GM18520 (cell line): ENCODE data around the gene TRAPPC2L.
"Not testable (repeated sequence)": the region's sequence is repeated elsewhere in the genome, so short reads cannot be mapped to it uniquely, and the experiment has no call there.

Experiments
- ATAC-seq: cut with Tn5 transposase; IDR thresholded peaks from one replicate; pipeline ENCODE4 v1.9.1; 2021; ENCODE audit not compliant: unreplicated experiment

Gene TRAPPC2L

DNA sequence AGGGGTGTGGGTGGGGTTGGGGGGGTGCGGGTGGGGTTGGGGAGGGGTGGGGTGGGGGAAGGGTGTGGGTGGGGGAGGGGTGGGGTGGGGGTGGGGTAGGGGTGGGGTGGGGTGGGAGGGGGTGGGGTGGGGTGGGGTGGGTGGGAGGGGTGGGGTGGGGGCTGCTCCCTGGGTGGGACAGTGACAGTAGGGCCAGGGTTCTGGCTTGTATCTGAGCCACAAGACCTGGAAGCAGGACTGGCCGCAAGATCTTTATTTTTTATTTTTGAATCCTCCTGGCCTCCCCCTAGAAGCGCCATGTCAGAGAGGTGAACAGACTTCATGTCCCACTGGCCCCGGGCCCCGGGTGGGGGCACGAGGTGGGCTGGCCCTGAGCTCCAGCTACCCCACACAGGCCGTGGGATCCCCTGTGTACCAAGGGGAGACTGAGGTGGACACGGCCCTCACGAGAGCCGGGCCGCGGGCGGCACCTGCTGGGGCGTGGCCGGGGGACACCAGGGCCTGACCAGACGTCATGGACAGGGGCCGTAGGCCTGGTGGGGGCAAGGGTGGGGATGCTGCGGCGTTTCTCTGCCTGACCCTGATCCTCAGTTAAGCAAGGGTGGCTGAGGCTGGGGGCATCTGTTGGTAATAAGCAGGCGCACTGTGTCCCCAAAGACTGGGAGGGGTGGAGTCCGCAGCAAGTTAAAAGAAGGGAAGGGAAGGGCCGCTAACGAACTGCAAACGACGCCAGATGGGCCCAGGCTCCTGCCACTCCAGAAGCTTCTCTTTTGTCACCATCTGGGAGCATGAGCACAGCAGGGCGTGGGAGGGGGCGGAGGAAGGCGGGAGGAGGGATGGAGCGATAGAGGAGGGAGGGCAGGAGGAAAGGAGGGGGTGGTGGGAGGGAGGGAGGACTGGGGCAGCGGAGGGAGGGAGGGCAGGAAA is 31.8 kb downstream of the TRAPPC2L start:
- ATAC-seq: no peak

DNA sequence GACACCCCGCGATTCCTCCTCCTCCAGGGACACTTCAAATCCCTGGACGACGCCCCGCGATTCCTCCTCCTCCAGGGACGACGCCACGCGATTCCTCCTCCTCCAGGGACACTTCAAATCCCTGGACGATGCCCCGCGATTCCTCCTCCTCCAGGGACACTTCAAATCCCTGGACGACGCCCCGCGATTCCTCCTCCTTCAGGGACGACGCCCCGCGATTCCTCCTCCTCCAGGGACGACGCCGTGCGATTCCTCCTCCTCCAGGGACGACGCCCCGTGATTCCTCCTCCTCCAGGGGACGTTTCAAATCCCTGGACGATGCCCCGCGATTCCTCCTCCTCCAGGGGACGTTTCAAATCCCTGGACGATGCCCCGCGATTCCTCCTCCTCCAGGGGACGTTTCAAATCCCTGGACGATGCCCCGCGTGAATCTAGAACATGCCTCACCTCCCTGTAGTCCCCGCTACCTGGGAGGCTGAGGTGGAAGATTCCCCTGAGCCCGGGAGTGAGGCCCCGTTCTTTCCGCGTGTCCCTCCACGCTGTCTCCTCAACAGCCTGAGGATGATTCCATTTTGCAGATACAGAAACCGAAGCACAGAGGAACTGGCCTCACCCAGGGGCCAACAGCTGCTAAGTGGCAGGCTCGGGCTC is 32.9 kb downstream of the TRAPPC2L start:
- not testable (repeated sequence) for ATAC-seq

DNA sequence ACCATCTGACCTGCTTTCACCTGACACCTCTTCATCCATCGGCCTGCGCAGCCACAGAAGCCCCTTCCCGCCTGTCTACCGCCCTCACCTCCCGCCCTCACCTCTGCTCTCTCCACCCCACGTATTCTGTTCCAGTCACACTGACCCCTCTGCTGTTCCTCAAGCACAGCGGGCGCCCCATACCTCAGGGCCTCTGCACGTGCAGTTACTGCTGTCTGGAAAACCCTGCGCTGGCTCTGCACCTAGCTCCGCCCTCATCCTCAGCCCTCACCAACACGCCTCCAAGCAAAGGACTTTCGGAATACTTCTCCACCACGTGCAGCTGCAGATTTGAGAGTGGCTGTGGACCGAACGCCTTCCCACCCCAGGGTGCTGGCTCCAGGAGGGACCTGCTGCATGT is 34.2 kb downstream of the TRAPPC2L start:
- ATAC-seq: no peak

DNA sequence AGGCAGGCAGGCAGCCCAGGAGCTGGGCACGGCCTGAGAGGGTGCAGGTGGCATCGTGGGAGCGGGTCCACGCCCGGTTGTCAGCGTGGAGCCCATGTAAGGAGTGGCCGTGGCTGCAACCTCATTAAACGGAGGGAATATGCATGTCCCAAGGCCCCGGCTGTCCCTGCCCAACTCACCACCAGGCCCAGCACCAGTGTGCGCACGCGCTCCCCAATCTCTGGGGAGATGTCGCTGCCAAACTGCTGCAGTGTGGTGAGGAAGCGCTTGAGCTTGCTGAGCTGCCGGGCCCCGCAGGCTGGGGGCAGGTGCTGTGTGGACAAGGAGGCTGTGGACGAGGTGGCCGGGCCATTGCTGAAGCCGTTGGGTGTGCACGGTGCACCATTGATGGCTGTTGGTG is 35.1 kb downstream of the TRAPPC2L start:
- ATAC-seq: no peak

DNA sequence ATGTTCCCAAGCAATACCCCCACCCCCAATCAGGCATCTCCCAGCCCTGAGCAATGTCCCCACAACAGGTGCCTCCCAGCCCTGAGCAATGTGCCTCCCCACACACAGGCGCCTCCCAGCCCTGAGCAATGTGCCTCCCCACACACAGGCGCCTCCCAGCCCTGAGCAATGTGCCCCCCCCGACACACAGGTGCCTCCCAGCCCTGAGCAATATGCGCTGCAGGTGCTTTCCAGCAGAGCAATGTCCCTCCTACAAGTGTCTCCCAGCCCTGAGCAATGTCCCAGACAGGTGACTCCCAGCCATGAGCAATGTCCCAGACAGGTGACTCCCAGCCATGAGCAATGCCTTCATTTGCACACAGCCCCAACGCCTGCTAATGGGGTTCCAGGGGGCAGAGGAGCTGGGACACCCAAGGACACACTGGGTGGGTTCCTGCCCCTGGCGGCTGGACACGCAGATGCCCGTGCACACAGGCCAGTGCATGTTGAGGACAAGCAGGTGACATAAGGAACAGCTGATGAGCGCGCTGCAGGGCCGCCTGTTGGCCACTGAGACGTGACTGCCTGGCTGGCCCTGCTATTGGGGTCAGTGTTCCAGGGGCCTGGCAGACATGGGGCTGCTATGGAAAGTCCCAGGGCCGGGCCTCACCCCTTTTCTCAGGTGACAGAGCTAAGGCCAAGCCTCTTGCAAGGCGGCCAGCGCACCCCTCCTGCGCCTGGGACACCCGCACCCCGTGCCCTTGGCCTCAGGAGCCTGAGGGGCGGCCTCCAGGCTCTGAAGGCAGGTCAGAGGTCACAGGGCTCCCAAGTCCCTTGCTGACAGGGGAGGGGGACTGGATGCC is 36.4 kb downstream of the TRAPPC2L start:
- ATAC-seq: no peak

DNA sequence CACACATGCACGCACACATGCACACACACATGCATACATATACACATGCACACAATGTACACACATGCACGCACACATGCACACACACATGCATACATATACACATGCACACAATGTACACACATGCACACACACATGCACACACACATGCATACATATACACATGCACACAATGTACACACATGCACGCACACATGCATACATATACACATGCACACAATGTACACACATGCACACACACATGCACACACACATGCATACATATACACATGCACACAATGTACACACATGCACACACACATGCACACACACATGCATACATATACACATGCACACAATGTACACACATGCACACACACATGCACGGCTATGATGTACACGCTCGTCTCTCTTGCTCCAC is 37.3 kb downstream of the TRAPPC2L start:
- ATAC-seq: not testable (repeated sequence)

DNA sequence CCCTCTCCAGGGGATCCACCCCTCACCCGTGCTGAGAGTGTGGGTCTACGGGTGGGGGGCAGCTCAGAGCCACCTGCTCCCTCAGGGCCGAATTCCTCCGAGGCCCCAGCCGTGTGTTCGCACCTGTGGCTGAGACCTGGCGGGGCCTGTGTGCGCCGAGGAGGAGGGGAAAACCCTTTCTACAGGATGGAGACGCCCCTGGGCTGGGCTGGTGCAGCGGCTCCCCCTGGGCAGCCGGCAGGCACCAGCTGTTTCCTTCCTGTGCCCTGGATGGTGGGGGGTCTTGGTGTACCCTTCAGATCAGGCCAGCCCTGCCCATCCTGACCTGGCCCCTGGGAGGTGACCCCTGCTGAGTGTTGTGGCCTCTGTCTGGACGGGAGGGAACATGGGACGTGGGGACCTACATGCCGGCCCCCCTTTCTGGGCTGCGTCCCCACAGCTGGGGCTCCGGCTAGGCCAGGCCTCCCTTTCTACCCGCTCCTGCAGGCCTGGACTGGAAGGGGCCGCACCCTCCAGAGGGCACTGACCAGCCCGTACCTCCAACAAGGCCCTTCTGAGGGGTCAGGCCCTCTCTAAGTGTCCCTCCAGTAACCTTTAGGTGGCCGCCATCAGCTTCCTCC is 37.9 kb downstream of the TRAPPC2L start:
- no peak for ATAC-seq

DNA sequence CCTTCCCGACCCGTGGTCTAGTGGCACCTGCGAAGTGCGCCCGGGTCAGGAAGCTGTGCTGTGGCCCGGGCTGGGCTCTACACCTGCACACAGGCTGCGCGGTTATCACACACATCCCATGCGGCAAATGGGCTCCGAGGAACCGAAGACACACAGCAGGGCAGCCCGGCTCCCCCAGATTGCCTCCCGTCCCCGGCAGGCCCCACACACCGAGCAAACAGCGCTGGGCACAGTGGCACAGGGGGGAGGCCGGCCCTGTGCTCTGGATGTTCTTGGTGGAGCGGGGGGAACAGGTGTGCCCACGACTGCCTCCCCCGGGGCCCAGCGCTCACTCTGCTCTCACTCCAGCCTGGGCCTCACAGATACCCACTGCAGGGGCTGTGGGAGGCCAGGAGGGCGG is 38.4 kb downstream of the TRAPPC2L start:
- no peak for ATAC-seq

DNA sequence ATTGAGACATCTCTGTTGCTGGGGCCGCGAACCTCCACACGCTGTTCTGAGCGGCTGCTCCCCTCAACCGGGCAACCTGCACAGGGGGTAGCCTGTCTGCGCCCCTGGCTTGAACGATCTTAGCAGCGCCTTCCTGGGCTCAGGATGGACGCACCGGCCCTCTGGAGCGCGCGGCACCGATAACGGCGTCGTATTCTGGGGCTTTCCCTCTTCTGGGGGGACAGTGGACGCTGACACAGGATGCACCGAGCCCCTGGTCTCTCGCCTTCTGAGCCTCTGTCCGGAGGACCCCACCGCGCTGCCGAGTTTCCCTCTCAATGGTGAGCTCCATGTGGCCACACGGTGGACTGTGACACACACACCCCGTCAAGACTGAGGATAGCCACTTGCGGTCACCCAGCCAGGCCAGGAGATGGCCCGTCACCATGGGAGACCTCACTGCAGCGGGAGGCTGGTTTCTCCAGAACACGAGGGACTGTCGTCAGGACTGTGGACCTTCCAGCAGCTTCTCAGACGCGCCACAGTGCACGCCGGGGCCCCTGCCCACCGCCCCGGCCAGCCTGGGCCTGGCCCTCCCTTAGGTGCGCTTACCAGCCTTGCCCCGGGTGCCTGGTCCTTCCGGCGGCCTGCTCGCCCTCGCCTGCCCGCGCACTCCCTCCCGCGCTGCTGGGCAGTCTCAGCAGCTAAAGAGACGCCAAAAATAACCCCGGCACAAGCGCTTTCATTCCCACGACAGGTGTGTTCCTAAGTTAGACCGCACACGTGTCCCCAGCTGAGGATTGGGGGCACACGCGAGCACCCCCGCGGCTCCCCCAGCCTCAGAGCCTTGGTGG is 39.5 kb downstream of the TRAPPC2L start:
- ATAC-seq: no peak

DNA sequence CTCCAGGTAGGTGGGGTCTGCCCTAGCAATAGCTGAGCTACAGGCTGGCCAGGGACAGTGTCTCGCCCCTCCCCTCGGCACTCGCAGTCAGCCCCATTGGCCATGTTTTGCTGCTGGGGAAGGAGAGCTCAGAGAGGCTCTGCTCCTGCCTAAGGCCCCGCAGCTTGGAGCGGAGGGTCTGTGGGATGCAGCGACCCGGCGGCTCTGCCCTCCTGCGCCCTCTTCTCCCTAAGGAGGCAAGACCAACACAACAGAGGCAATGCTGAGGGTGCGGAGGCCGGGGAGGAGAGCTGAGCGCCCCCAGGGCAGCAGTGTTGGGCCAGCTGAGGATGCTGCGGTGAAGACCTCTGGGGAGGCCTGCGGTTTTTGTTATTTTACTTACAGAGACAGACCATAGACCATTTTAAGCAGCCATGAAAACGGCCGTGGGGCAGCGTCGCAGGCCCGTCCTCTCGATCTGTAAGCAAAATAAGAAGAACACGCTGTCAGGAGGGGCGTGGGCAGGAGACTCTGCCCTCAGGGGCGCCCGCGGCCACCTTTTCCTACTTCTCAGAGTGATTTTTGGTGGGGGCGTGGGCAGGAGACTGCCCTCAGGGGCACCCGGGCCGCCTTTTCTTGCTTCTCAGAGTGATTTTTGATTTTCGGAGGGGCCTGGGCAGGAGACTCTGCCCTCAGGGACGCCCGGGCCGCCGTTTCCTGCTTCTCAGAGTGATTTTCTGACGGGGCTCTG is 40.9 kb downstream of the TRAPPC2L start:
- no peak for ATAC-seq

DNA sequence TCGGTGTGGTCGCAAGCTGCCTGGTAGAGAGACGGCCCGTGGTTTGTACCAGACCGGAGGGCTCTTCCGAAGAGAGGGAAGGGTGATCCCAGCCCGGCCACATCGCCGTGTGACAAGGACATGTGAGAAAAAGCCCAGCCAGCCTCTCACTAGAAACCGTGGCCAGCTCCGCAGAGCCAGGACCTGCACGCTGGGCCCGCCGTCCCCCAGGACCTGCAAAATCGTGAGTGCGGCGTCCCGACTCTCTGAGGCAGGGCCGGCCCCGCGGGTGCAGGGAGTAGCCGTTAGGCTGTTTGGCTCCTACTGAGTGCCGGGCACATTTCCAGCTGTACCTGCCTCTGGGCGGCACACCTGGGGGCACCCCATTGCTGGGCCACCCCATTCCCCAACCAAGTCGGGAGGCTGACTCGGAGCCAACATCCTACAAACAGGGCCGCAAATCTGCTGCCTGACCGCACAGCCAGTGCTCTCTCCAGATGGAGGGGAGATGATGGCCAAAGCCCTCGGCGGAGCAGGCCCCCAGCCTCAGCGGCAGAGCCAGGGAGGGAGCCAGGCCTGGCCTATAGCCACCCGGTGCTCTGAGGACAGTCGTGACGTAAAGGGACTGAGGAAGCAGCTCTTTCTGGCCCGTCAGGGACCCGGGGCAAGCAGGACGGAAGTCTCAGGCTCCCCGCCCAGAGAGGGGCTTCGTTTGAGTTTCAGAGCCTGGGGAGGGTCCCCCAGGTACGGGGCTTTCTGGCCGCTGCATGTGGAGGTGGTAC is 43.2 kb downstream of the TRAPPC2L start:
- no peak for ATAC-seq

DNA sequence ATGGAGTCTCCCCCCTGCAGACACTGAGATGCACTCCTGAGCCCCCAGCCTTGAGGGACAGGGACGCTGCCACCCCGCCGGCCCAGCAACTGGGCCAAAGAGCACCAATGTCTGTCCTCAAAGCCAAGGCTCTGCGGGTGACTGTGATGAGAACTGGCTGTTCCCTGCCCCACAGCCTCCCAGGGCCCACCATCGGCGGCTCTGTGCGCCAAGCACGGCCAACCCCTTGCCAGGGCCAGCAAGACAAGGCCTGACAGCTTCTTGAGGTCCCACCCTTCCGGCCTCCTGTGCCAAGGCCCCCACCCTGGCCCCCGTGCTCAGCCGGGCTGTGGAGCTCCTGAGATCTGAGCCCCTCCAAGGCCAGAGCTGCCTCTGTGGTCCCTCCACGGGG is 43.7 kb downstream of the TRAPPC2L start:
- ATAC-seq: no peak

DNA sequence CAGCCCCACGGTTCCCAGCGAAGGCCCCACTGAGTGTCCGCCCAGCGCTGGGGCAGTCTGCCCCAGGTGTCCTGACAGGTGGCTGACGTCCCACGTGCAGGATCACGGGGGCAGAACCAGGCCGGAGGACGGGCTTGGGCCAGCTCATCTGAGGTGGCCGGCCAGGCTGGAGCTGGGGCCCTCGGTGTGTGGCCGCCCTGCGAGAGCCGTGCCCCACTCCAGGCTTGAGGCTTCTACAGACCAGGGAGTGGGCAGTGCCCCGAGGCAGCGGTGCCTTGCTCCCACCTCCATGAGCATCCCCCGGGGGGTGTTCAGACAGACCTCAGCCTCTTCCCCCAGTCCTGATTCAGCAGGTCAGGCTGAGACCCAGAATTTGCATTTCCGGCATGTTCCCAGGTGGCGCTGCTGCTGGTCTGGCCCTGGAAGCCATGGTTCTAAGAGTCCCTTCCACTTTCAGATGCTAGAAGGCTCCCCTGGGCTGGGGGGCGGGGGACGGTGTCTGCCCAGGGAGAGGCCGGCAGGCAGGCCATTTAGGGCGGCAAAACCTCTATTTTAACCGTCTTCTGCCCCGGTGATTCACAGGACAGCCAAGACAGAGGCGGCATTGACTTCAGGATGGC is 44.9 kb downstream of the TRAPPC2L start:
- no peak for ATAC-seq

DNA sequence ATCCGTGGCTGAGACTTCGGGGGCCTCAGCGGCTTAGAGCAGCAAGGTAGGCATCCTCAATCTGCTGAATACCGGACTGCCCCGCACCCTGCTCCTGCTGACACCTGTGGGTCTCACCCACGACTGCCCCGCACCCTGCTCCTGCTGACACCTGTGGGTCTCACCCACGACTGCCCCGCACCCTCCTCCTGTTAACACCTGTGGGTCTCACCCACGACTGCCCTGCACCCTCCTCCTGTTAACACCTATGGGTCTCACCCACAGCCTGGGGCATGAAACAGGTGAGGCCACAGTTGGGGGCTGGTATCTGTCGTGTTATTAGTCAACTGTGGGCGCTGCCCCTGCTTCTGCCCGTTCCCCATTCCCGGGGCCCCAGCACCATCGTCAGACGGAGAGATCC is 45.8 kb downstream of the TRAPPC2L start:
- ATAC-seq: no peak

DNA sequence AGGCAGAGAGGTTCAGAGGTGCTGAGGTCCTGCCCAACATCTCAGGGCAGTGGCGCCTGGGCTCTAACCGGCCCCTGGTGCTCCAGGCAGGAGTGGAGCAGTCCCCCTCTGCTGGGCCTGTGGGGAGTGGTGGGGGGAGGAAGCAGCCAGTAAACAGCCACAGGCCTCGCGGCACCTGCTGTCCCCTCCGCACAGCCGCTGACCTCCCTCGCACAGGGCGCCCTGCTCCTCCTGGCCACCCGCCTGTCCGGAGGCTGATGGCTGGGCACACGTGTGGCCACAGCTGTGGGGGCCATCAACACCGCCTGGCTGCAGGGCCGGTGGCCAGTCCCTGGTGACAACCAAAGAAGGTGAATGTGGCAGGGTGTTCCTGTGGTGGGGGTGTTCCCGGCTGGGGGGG is 46.3 kb downstream of the TRAPPC2L start:
- ATAC-seq: no peak

DNA sequence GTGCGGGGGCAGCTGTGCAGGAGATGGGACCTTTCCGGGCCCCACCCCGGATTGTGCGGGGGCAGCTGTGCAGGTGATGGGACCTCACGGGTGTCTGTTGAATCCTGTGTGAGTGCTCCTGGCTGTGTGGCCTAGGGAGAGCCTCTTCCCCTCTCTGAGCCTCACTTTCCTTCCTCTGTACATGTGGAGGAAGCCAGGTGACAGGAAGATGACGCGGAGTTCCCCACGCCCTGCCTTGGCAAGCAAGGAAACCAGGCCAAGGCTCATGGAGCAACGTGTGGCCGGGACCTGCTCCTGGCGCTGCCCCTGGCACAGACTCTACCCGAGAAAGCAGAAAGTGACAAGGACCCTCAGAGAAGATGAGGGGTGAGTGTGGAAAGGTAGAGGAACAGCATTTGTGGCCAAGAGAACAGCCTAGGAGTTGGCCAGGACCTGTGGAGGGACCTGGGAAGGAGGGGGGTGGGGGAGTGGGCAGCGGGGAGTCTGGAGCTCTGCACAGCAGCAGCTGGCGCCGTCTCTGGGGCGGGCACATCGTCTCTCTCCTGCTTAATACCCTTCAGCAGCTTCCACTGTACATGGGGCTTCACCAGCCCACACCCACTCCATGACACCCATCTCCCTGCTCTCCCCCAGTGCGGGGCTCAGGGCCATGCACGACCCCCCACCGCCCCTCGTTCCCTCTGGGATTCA is 47.9 kb downstream of the TRAPPC2L start:
- no peak for ATAC-seq

DNA sequence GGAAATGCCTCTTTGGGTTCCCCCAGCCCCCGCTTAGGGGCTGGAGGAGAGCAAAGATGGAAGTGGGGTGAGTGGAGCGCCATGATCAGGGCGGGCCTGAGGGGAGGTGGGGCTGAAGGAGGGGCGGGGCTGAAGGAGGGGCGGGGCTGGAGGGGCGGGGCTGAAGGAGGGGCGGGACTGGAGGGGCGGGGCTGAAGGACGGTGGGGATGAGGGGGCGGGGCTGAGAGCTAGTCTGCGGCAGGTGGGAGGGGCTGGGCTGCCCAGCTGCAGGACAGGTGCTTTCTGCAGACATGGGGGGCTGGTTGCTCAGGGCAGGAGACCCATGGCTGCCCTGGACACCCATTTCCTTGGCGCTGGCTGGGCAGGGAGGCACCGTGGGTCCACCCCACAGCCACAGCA is 48.6 kb downstream of the TRAPPC2L start:
- no peak for ATAC-seq

DNA sequence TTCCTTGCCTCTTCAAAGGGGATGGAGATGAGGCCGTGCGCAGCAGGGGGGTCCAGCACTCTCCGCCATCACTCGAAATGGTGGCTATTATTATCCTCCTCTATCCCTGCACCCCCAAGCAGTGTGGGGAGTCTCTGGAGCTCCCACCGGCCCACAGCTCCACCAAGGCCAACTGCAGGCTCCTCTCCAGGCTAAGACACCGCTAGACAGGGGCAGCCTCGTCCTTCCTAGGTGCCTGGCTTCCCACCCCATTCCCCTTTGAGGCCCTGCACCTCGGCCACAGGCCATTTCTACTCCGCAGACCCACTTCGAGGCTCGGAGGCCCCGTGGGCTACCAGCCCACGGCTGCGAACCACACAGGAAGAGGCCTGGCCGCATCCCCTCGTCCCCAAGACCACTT is 49.1 kb downstream of the TRAPPC2L start:
- no peak for ATAC-seq
